Measurements from ENCODE around the gene CRYGD. TPM values are rescaled to one million over a fixed set of nuclear protein-coding genes. Genes with fewer than 3 reads are reported as not detected.

Gene CRYGD
- total and polyA plus RNA-seq, 2 donors (not counting 3 experiments of a cell fraction or from before 2014, with no cell fraction given): not detected

GRCh38 chr2:208083807-208084206 is 40.5 kb downstream of the CRYGD start:
- Histone ChIP-seq H3K4me2 (ENCODE audit: insufficient read depth, low read length) (no peak overlapping the region), H3K4me1 (ENCODE audit: control insufficient read depth, extremely low read depth, insufficient read depth, low read length) (no peaks in the 10 kb centered on the region), H4K20me1 (replicated peaks; ENCODE audit: control insufficient read depth, extremely low read depth, insufficient read depth, low read length) (no peaks in the 10 kb centered on the region), H3K79me2 (ENCODE audit: control insufficient read depth, insufficient read depth, low read length) (no peaks in the 10 kb centered on the region), H3K36me3 (ENCODE audit: control insufficient read depth in 2 of 2, extremely low read depth in 1 of 2, insufficient read depth in 2 of 2, low read length in 2 of 2) (no peaks in the 10 kb centered on the region), H2AFZ (ENCODE audit: low read depth, low read length) (no peak overlapping the region), H3K27me3 (ENCODE audit: control insufficient read depth in 2 of 2, insufficient read depth in 2 of 2, low read length in 2 of 2) (peaks cover 1 to 4% of the 10 kb centered on the region in 2 experiments), H3K9me3 (replicated peaks; ENCODE audit: control insufficient read depth, insufficient read depth, low read length) (no peaks in the 10 kb centered on the region), H3K9me1 (replicated peaks; ENCODE audit: control insufficient read depth, extremely low read depth, insufficient read depth, low read length) (no peaks in the 10 kb centered on the region), H3K27ac (ENCODE audit: insufficient read depth, low read depth, low read length) (no peak overlapping the region), H3K4me3 (replicated peaks in 1 of 3; ENCODE audit: insufficient read depth in 1 of 3, low read depth in 1 of 3, low read length in 3 of 3) (no peak overlapping the region), H3K9ac (replicated peaks; ENCODE audit: extremely low read depth, insufficient read depth, low read length) (no peak overlapping the region)
- DNase-seq (ENCODE audit: low read depth, low spot score): no peak
- BruUV-seq (replicated peaks): no TSS peak
- intact Hi-C loops (cut with micrococcal nuclease) (no loop called here), dilution Hi-C loops (cut with MboI; ENCODE audit: extremely low pct_ligation_motif_present, low sequenced_read_pairs) (no loop called here)
- ChIA-PET POLR2A (no interaction called here), CTCF (no interaction called here)
- TF ChIP-seq JUN (IDR thresholded peaks at IDR 0.05; ENCODE audit: borderline replicate concordance, insufficient read depth, insufficient read length, low read depth) (no peak), POLR2AphosphoS5 (IDR thresholded peaks at IDR 0.05; ENCODE audit: insufficient read depth, low read depth, low read length) (no peak), FOS (IDR thresholded peaks at IDR 0.05; ENCODE audit: borderline replicate concordance, insufficient read depth, low read length) (no peak), GATA2 (IDR thresholded peaks at IDR 0.05; ENCODE audit: insufficient read depth, insufficient read length, low read depth, low read length) (no peak), CTCF (IDR thresholded peaks at IDR 0.05; ENCODE audit: extremely low read depth in 1 of 2, insufficient read depth in 1 of 2, low read depth in 1 of 2, low read length in 2 of 2) (no peak), MAX (IDR thresholded peaks at IDR 0.05; ENCODE audit: insufficient read depth, insufficient read length) (no peak), POLR2A (IDR thresholded peaks at IDR 0.05; ENCODE audit: low read depth, low read length) (no peak), EZH2 (IDR thresholded peaks at IDR 0.05; ENCODE audit: borderline replicate concordance, low read depth, low read length, severe bottlenecking) (no peak), MYC (IDR thresholded peaks at IDR 0.05; ENCODE audit: low read depth, low read length) (no peak)
- no peak for FAIRE-seq

Data from endothelial cell of umbilical vein (primary cell).